C4-2B (cell line): ENCODE data around the gene UCHL5.

ENCODE experiments used
- CTCF ChIP-seq: fragments of 450-650 bp; conservative IDR thresholded peaks from 2 replicates; pipeline ENCODE4 v1.5.1; 2017; ENCODE audit warnings: mild to moderate bottlenecking
- ZFX ChIP-seq: fragments of 450-650 bp; IDR thresholded peaks from 2 replicates; pipeline ENCODE4 v1.6.1; 2017

GRCh38 chr1:193070942-193071341 is 11.8 kb upstream of the UCHL5 start:
- TF ChIP-seq CTCF: no peak
- no peak for TF ChIP-seq ZFX
